ENCODE results near the gene TOP2B. TPM values are rescaled to one million over a fixed set of nuclear protein-coding genes. Genes with fewer than 3 reads are reported as not detected.
A peak's percentile ranks its signal among the peaks of the same experiment; 100 is the strongest.

The TOP2B gene
- total RNA-seq, 2 donors from 2014 or later = 93.8 to 125 TPM

- no peaks in the 10 kb centered on the region for H3K9me3 Mint-ChIP-seq
- H3K27ac Mint-ChIP-seq = peak overlapping the region in 1 of 2 donors; percentile 39
- DNase-seq (ENCODE audit: low spot score in 2 of 2) (no peak), ATAC-seq (no peak)
- no peaks in the 10 kb centered on the region for H3K36me3 Mint-ChIP-seq
These were observed 82.9 kb downstream of the TOP2B start for GRCh38 chr3:25581823-25582222.

GRCh38 chr3:25581335-25581734, 83.4 kb downstream of the TOP2B start:
- Mint-ChIP-seq H3K27ac (peak overlapping the region in 1 of 2 donors; percentile 39), H3K9me3 (no peaks in the 10 kb centered on the region), H3K36me3 (no peaks in the 10 kb centered on the region)
- DNase-seq (ENCODE audit: low spot score in 2 of 2) (no peak), ATAC-seq (no peak)

- no peak for ATAC-seq
- no peaks in the 10 kb centered on the region for H3K9me3 Mint-ChIP-seq
- no peaks in the 10 kb centered on the region for H3K36me3 Mint-ChIP-seq
- no peak for DNase-seq (ENCODE audit: low spot score in 2 of 2)
- H3K27ac Mint-ChIP-seq = no peak overlapping the region
These were observed 84.2 kb downstream of the TOP2B start for GRCh38 chr3:25580534-25580933.

GRCh38 chr3:25578059-25578458, 86.6 kb downstream of the TOP2B start:
- Mint-ChIP-seq H3K27ac (no peak overlapping the region), H3K36me3 (no peaks in the 10 kb centered on the region), H3K9me3 (no peaks in the 10 kb centered on the region)
- no peak for DNase-seq (ENCODE audit: low spot score in 2 of 2)
- ATAC-seq = no peak

GRCh38 chr3:25576831-25577454, 87.8 kb downstream of the TOP2B start:
- Mint-ChIP-seq H3K27ac (no peak overlapping the region), H3K9me3 (no peaks in the 10 kb centered on the region), H3K36me3 (no peaks in the 10 kb centered on the region)
- DNase-seq (ENCODE audit: low spot score in 2 of 2) = no peak
- ATAC-seq = no peak

- Mint-ChIP-seq H3K27ac (no peak overlapping the region), H3K9me3 (no peaks in the 10 kb centered on the region), H3K36me3 (no peaks in the 10 kb centered on the region)
- no peak for ATAC-seq
- DNase-seq (ENCODE audit: low spot score in 2 of 2) = no peak
These were observed 88.6 kb downstream of the TOP2B start for GRCh38 chr3:25576146-25576545.

- no peak overlapping the region for H3K27ac Mint-ChIP-seq
- ATAC-seq = no peak
- no peaks in the 10 kb centered on the region for H3K9me3 Mint-ChIP-seq
- no peaks in the 10 kb centered on the region for H3K36me3 Mint-ChIP-seq
- DNase-seq (ENCODE audit: low spot score in 2 of 2) = no peak
These were observed 89.7 kb downstream of the TOP2B start for GRCh38 chr3:25575001-25575400.

- no peaks in the 10 kb centered on the region for H3K9me3 Mint-ChIP-seq
- H3K27ac Mint-ChIP-seq = no peak overlapping the region
- H3K36me3 Mint-ChIP-seq = no peaks in the 10 kb centered on the region
- no peak for ATAC-seq
- DNase-seq (ENCODE audit: low spot score in 2 of 2) = no peak
These were observed 90.4 kb downstream of the TOP2B start for GRCh38 chr3:25574172-25574765.

GRCh38 chr3:25573386-25574171, 91.1 kb downstream of the TOP2B start:
- H3K36me3 Mint-ChIP-seq = no peaks in the 10 kb centered on the region
- no peak for ATAC-seq
- DNase-seq (ENCODE audit: low spot score in 2 of 2) = no peak
- no peak overlapping the region for H3K27ac Mint-ChIP-seq
- no peaks in the 10 kb centered on the region for H3K9me3 Mint-ChIP-seq

- ATAC-seq (no peak), DNase-seq (ENCODE audit: low spot score in 2 of 2) (no peak)
- Mint-ChIP-seq H3K27ac (no peak overlapping the region), H3K9me3 (no peaks in the 10 kb centered on the region), H3K36me3 (no peaks in the 10 kb centered on the region)
These were observed 91.8 kb downstream of the TOP2B start for GRCh38 chr3:25572919-25573385.

GRCh38 chr3:25572336-25572735, 92.4 kb downstream of the TOP2B start:
- ATAC-seq (no peak), DNase-seq (ENCODE audit: low spot score in 2 of 2) (no peak)
- Mint-ChIP-seq H3K36me3 (no peaks in the 10 kb centered on the region), H3K27ac (no peak overlapping the region), H3K9me3 (no peaks in the 10 kb centered on the region)

- Mint-ChIP-seq H3K9me3 (no peaks in the 10 kb centered on the region), H3K27ac (no peak overlapping the region), H3K36me3 (no peaks in the 10 kb centered on the region)
- ATAC-seq (no peak), DNase-seq (ENCODE audit: low spot score in 2 of 2) (no peak)
These were observed 93.4 kb downstream of the TOP2B start for GRCh38 chr3:25571285-25571684.

GRCh38 chr3:25568525-25569078, 96.1 kb downstream of the TOP2B start:
- no peak for DNase-seq (ENCODE audit: low spot score in 2 of 2)
- no peak overlapping the region for H3K27ac Mint-ChIP-seq
- no peak for ATAC-seq
- no peaks in the 10 kb centered on the region for H3K9me3 Mint-ChIP-seq
- H3K36me3 Mint-ChIP-seq = no peaks in the 10 kb centered on the region

- DNase-seq (ENCODE audit: low spot score in 2 of 2) (no peak), ATAC-seq (no peak)
- no peaks in the 10 kb centered on the region for H3K9me3 Mint-ChIP-seq
- H3K36me3 Mint-ChIP-seq = no peaks in the 10 kb centered on the region
- H3K27ac Mint-ChIP-seq = no peak overlapping the region
These were observed 96.7 kb downstream of the TOP2B start for GRCh38 chr3:25567806-25568524.

- ATAC-seq = no peak
- no peak for DNase-seq (ENCODE audit: low spot score in 2 of 2)
These were observed 97.3 kb downstream of the TOP2B start for GRCh38 chr3:25567388-25567787.

GRCh38 chr3:25566358-25566920, 98.3 kb downstream of the TOP2B start:
- no peak overlapping the region for H3K27ac Mint-ChIP-seq
- DNase-seq (ENCODE audit: low spot score in 2 of 2) = no peak
- H3K9me3 Mint-ChIP-seq = no peaks in the 10 kb centered on the region
- H3K36me3 Mint-ChIP-seq = no peaks in the 10 kb centered on the region
- ATAC-seq = no peak

More at GRCh38 chr3:25567388-25567787, 97.3 kb downstream of the TOP2B start:
- Mint-ChIP-seq H3K27ac (no peak overlapping the region), H3K36me3 (no peaks in the 10 kb centered on the region), H3K9me3 (no peaks in the 10 kb centered on the region)
